ENCODE data around the gene CYBC1. TPM values are rescaled to one million over a fixed set of nuclear protein-coding genes. Genes with fewer than 3 reads are reported as not detected.

The CYBC1 gene
- total and polyA plus RNA-seq, 3 experiments from 2014 or later: 175 to 189 (median 184) TPM

DNA sequence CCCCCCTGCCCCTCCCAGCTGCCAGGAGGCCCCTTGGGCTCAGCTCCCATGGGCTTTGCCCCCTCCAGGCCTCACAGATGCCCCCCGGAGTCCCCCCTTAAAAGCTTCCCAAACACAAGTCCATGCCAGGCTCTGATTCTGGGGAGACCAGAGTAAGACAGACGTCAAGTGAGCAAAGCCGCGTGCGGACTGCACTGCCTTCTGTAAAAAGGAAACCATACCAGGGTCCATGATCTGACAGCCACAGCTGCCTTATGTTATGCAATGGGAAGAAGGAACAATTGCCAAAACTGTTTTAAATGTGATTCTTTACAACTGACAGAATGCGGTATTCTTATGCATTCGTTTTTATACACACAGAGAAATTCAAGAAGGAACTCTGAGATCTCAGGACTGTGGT, 50.3 kb downstream of the CYBC1 start:
- Mint-ChIP-seq H3K4me3 (no peak overlapping the region), H3K27ac (no peak overlapping the region), H3K36me3 (peaks cover 0 to 32% (median 5%) of the 10 kb centered on the region in 3 donors), H3K4me1 (peaks cover 11 to 17% (median 14%) of the 10 kb centered on the region in 3 donors), H3K27me3 (no peaks in the 10 kb centered on the region), H3K9me3 (no peaks in the 10 kb centered on the region)
- Histone ChIP-seq H3K27ac (ENCODE audit: low read depth, low read length) (no peak overlapping the region), H3K9me3 (ENCODE audit: low read length) (no peaks in the 10 kb centered on the region), H3K4me3 (ENCODE audit: low read length) (no peak overlapping the region), H3K36me3 (ENCODE audit: insufficient read depth, low read length) (peaks cover 11% of the 10 kb centered on the region), H3K4me1 (ENCODE audit: insufficient read depth, low read length) (peaks cover 14% of the 10 kb centered on the region), H3K27me3 (ENCODE audit: insufficient read depth, low read length, poor library complexity, severe bottlenecking) (no peaks in the 10 kb centered on the region)
- ChIA-PET POLR2A (no interaction called here), CTCF (interaction anchor here (2.1 kb wide), 1 partner anchor 48 kb away, joined by 6 read pairs; no protein-coding TSS in a partner anchor)
- DNase-seq: no peak

DNA sequence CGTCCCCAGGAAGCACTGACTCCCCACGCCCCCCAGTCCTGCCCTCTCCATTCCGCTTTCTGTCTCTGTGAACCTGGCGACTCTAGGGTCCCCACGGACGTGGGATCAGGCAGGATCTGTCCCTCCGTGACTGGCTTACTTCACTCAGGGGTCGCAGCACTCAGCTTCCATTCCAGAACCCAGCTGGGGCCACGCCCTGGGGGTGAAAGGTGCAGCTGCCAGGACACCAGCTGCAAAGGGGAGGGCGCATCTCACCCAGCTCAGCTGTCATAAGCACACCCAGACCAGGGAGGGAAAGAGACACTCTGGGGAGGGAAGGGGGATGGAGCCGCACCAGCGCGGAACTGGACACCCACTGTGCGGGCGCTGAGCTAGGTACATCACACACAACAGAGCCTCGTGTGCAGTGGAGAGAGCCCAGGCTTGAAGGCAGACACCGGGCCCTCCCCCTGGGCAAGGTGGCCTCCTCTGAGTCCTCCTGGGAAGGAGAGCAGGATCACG, 50.9 kb downstream of the CYBC1 start:
- no peaks in the 10 kb centered on the region for H3K27me3 ChIP-seq (ENCODE audit: insufficient read depth, low read length, poor library complexity, severe bottlenecking)
- no peak overlapping the region for H3K4me3 Mint-ChIP-seq
- ChIA-PET POLR2A (no interaction called here), CTCF (interaction anchor here (0.7 to 2.1 kb wide), 2 partner anchors 47 to 56 kb away, joined by 3 to 6 read pairs; no protein-coding TSS in a partner anchor)
- no peak overlapping the region for H3K27ac ChIP-seq (ENCODE audit: low read depth, low read length)
- H3K36me3 Mint-ChIP-seq: peaks cover 0 to 34% (median 4%) of the 10 kb centered on the region in 3 donors
- H3K9me3 ChIP-seq (ENCODE audit: low read length): no peaks in the 10 kb centered on the region
- peak overlapping the region in 1 of 8 donors; percentile 92 for H3K27ac Mint-ChIP-seq
- H3K9me3 Mint-ChIP-seq: no peaks in the 10 kb centered on the region
- H3K4me1 Mint-ChIP-seq: peaks cover 11 to 17% (median 14%) of the 10 kb centered on the region in 3 donors
- H3K4me1 ChIP-seq (ENCODE audit: insufficient read depth, low read length): peaks cover 14% of the 10 kb centered on the region
- peaks cover 11% of the 10 kb centered on the region for H3K36me3 ChIP-seq (ENCODE audit: insufficient read depth, low read length)
- no peaks in the 10 kb centered on the region for H3K27me3 Mint-ChIP-seq
- DNase-seq: no peak
- no peak overlapping the region for H3K4me3 ChIP-seq (ENCODE audit: low read length)

GRCh38 chr17:82399041-82399441, 51.5 kb downstream of the CYBC1 start:
- no peaks in the 10 kb centered on the region for H3K9me3 Mint-ChIP-seq
- peaks cover 0 to 37% (median 4%) of the 10 kb centered on the region in 3 donors for H3K36me3 Mint-ChIP-seq
- H3K4me1 Mint-ChIP-seq: peaks cover 11 to 17% (median 14%) of the 10 kb centered on the region in 3 donors
- H3K27ac Mint-ChIP-seq: no peak overlapping the region
- ChIA-PET POLR2A (no interaction called here), CTCF (interaction anchor here (0.7 to 2.1 kb wide), 2 partner anchors 46 to 56 kb away, joined by 3 to 6 read pairs; no protein-coding TSS in a partner anchor)
- H3K4me3 Mint-ChIP-seq: no peak overlapping the region
- Histone ChIP-seq H3K4me1 (ENCODE audit: insufficient read depth, low read length) (peaks cover 14% of the 10 kb centered on the region), H3K9me3 (ENCODE audit: low read length) (no peaks in the 10 kb centered on the region), H3K27ac (ENCODE audit: low read depth, low read length) (no peak overlapping the region), H3K4me3 (ENCODE audit: low read length) (no peak overlapping the region), H3K36me3 (ENCODE audit: insufficient read depth, low read length) (peaks cover 7% of the 10 kb centered on the region), H3K27me3 (ENCODE audit: insufficient read depth, low read length, poor library complexity, severe bottlenecking) (no peaks in the 10 kb centered on the region)
- H3K27me3 Mint-ChIP-seq: no peaks in the 10 kb centered on the region
- no peak for DNase-seq

- DNase-seq: no peak
- ChIA-PET CTCF (no interaction called here), POLR2A (no interaction called here)
- Mint-ChIP-seq H3K9me3 (no peaks in the 10 kb centered on the region), H3K36me3 (peaks cover 0 to 40% (median 4%) of the 10 kb centered on the region in 3 donors), H3K27me3 (no peaks in the 10 kb centered on the region), H3K4me1 (peaks cover 11 to 17% (median 14%) of the 10 kb centered on the region in 3 donors), H3K27ac (peak overlapping the region in 1 of 8 donors; percentile 41), H3K4me3 (no peak overlapping the region)
- Histone ChIP-seq H3K9me3 (ENCODE audit: low read length) (no peaks in the 10 kb centered on the region), H3K27me3 (ENCODE audit: insufficient read depth, low read length, poor library complexity, severe bottlenecking) (no peaks in the 10 kb centered on the region), H3K27ac (ENCODE audit: low read depth, low read length) (no peak overlapping the region), H3K4me3 (ENCODE audit: low read length) (no peak overlapping the region), H3K4me1 (ENCODE audit: insufficient read depth, low read length) (peaks cover 14% of the 10 kb centered on the region), H3K36me3 (ENCODE audit: insufficient read depth, low read length) (peaks cover under 1% of the 10 kb centered on the region)
Measured at GRCh38 chr17:82397449-82398335, 52.9 kb downstream of the CYBC1 start.

GRCh38 chr17:82396601-82397435, 53.7 kb downstream of the CYBC1 start:
- H3K27me3 Mint-ChIP-seq: no peaks in the 10 kb centered on the region
- peaks cover 12% of the 10 kb centered on the region for H3K4me1 ChIP-seq (ENCODE audit: insufficient read depth, low read length)
- DNase-seq: no peak
- peak overlapping the region in 1 of 8 donors; percentile 69 for H3K27ac Mint-ChIP-seq
- H3K36me3 ChIP-seq (ENCODE audit: insufficient read depth, low read length): no peaks in the 10 kb centered on the region
- POLR2A ChIA-PET: no interaction called here
- H3K27me3 ChIP-seq (ENCODE audit: insufficient read depth, low read length, poor library complexity, severe bottlenecking): no peaks in the 10 kb centered on the region
- H3K4me1 Mint-ChIP-seq: peaks cover 10 to 16% (median 13%) of the 10 kb centered on the region in 3 donors
- no peaks in the 10 kb centered on the region for H3K9me3 Mint-ChIP-seq
- H3K27ac ChIP-seq (ENCODE audit: low read depth, low read length): no peak overlapping the region
- H3K4me3 ChIP-seq (ENCODE audit: low read length): no peak overlapping the region
- no peaks in the 10 kb centered on the region for H3K9me3 ChIP-seq (ENCODE audit: low read length)
- no peak overlapping the region for H3K4me3 Mint-ChIP-seq
- peaks cover 0 to 47% (median 5%) of the 10 kb centered on the region in 3 donors for H3K36me3 Mint-ChIP-seq
- CTCF ChIA-PET: no interaction called here

GRCh38 chr17:82394278-82394677, 56.3 kb downstream of the CYBC1 start:
- H3K27me3 Mint-ChIP-seq: no peaks in the 10 kb centered on the region
- no peaks in the 10 kb centered on the region for H3K4me1 Mint-ChIP-seq
- Histone ChIP-seq H3K9me3 (ENCODE audit: low read length) (no peaks in the 10 kb centered on the region), H3K36me3 (ENCODE audit: insufficient read depth, low read length) (no peaks in the 10 kb centered on the region), H3K4me3 (ENCODE audit: low read length) (no peak overlapping the region), H3K4me1 (ENCODE audit: insufficient read depth, low read length) (no peaks in the 10 kb centered on the region), H3K27ac (ENCODE audit: low read depth, low read length) (no peak overlapping the region), H3K27me3 (ENCODE audit: insufficient read depth, low read length, poor library complexity, severe bottlenecking) (no peaks in the 10 kb centered on the region)
- H3K9me3 Mint-ChIP-seq: no peaks in the 10 kb centered on the region
- no peak overlapping the region for H3K4me3 Mint-ChIP-seq
- no peak overlapping the region for H3K27ac Mint-ChIP-seq
- DNase-seq: no peak
- peaks cover 0 to 43% (median 3%) of the 10 kb centered on the region in 3 donors for H3K36me3 Mint-ChIP-seq
- ChIA-PET CTCF (no interaction called here), POLR2A (no interaction called here)

GRCh38 chr17:82392941-82393340, 57.6 kb downstream of the CYBC1 start:
- no peak for DNase-seq
- no peak overlapping the region for H3K4me3 ChIP-seq (ENCODE audit: low read length)
- POLR2A ChIA-PET: no interaction called here
- H3K36me3 ChIP-seq (ENCODE audit: insufficient read depth, low read length): no peaks in the 10 kb centered on the region
- H3K4me3 Mint-ChIP-seq: no peak overlapping the region
- no peak overlapping the region for H3K27ac Mint-ChIP-seq
- no peaks in the 10 kb centered on the region for H3K27me3 ChIP-seq (ENCODE audit: insufficient read depth, low read length, poor library complexity, severe bottlenecking)
- H3K9me3 ChIP-seq (ENCODE audit: low read length): no peaks in the 10 kb centered on the region
- no peak overlapping the region for H3K27ac ChIP-seq (ENCODE audit: low read depth, low read length)
- CTCF ChIA-PET: no interaction called here
- H3K9me3 Mint-ChIP-seq: no peaks in the 10 kb centered on the region
- H3K4me1 ChIP-seq (ENCODE audit: insufficient read depth, low read length): no peaks in the 10 kb centered on the region
- H3K4me1 Mint-ChIP-seq: no peaks in the 10 kb centered on the region
- H3K27me3 Mint-ChIP-seq: no peaks in the 10 kb centered on the region
- H3K36me3 Mint-ChIP-seq: peaks cover 0 to 43% (median 3%) of the 10 kb centered on the region in 3 donors

Data from CD8-positive, alpha-beta memory T cell (primary cell).